GM20000 (cell line): Measurements from ENCODE around the gene HPCAL4.

Source experiments
- DNase-seq: peaks from one replicate; pipeline ENCODE4 v3.0.0; 2012; ENCODE audit warnings: low spot score
- TF ChIP-seq, protein P1 (sequence below): IDR thresholded peaks from 2 replicates; pipeline ENCODE4 v1.5.1; 2012; ENCODE audit warnings: mild to moderate bottlenecking, control low read depth; ENCODE audit errors: extremely low read depth, missing control alignments

Gene HPCAL4

DNA sequence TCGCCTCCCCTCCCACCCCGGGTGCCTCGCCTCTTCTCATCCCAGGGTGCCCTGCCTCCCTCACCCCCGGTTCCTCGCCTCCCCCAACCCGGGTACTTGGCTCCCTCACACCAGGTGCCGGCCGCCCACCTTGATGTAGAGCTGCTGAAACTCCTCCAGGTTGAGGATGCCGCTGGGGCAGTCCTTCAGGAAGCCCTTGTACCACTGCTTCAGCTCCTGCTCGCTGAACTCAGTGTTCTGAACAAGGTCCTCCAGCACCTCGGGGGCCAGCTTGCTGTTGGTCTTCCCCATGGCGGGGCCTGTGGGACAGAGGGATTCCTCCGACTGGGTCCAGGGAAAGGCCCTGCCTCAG is 6.9 kb downstream of the HPCAL4 start:
- TF ChIP-seq, protein P1, sequence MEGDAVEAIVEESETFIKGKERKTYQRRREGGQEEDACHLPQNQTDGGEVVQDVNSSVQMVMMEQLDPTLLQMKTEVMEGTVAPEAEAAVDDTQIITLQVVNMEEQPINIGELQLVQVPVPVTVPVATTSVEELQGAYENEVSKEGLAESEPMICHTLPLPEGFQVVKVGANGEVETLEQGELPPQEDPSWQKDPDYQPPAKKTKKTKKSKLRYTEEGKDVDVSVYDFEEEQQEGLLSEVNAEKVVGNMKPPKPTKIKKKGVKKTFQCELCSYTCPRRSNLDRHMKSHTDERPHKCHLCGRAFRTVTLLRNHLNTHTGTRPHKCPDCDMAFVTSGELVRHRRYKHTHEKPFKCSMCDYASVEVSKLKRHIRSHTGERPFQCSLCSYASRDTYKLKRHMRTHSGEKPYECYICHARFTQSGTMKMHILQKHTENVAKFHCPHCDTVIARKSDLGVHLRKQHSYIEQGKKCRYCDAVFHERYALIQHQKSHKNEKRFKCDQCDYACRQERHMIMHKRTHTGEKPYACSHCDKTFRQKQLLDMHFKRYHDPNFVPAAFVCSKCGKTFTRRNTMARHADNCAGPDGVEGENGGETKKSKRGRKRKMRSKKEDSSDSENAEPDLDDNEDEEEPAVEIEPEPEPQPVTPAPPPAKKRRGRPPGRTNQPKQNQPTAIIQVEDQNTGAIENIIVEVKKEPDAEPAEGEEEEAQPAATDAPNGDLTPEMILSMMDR = no peak
- DNase-seq = no peak

DNA sequence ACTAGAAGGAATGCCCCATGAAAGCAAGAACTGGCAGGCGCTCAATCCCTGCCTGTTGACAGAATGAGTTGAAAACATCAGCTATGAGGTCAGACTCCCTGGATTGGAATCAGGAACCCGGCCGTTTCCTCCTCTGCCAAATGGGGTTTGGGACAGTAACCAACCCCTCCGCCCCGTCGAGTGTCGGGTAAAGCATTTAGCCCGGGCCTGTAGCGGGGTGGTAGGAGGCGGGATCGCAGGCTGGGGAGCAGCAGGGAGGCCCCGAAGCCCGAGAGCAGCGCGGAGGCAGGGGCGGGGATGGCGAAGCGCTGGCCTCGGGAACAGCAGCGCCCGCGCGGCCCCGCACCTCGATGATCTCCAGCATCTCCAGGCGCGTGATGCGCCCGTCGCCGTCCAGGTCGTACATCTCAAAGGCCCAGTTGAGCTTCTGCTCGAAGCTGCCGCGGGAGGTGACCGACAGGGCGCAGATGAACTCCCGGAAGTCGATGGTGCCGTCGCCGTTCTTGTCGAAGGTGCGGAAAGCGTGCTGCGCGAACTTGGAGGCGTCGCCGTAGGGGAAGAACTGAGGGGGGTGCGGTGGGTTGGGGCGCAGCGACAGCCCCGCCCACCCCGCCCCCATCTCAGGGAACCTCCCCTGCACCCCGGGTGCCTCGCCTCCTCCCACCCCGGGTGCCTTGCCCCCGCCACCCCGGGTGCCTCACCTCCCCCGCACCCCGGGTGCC is 7.5 kb downstream of the HPCAL4 start:
- DNase-seq = no peak

DNA sequence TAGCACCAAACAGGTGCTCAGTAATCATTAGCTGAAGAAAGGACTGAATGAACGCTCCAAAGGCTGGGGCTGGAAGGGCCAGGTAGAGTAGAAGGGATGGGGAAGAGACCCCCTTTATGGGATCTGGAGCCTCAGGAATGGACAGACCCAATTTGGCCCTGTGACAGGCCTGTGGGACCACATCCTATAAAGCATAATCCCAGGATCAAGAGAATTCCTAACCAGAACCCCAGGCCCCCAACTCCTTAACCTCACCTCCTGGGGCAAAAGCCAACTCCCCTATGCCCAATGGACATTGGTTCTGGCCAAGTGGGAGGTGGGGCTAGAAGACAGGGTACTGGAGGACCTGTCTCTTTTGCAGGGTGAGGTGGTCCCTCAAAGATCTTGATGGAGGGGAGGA is 9.2 kb downstream of the HPCAL4 start:
- TF ChIP-seq, protein P1 = no peak

More for the DNA sequence above, 7.5 kb downstream of the HPCAL4 start:
- TF ChIP-seq, protein P1 = no peak

DNA sequence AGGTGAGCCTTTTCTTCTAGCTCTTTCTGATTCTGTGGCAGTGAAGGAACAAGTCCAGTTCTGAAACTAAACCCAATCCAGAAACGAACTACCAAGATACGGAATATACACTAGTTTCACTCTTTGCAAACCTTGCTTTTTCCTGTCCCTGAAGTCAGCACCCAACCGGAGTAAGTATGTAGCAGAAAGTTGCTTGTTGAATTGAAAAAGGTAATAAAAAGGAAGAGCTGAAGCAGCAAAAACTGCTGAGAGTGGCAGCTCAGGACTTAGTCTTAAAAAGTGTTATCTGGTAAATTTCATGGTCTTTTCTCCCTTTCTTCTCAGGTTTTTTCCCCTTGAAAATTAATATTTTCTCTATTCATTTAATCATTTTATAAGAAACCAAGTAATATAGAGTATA is 9.9 kb downstream of the HPCAL4 start:
- DNase-seq = no peak
- TF ChIP-seq, protein P1 = no peak

More for the DNA sequence above, 9.2 kb downstream of the HPCAL4 start:
- no peak for DNase-seq

DNA sequence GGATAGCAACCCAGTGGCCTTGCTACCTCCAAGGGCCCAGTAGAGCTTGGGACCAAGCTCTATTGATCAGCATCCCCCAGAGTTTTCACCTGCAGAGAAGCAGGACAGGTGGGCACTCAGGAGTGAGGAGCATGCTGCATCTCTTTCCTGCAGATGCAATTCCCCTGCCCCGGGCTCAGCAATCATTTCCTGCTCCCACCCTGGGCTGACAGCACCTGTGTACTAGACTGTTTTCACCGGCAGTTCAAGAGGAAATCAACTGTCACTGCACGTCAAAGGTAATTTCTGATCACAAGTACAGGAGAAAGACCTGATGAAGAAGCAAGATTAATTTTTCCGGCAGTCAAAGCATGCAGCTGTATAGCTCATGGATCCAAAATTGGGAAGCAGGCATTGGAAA is 10.5 kb downstream of the HPCAL4 start:
- TF ChIP-seq, protein P1 = no peak
- no peak for DNase-seq

DNA sequence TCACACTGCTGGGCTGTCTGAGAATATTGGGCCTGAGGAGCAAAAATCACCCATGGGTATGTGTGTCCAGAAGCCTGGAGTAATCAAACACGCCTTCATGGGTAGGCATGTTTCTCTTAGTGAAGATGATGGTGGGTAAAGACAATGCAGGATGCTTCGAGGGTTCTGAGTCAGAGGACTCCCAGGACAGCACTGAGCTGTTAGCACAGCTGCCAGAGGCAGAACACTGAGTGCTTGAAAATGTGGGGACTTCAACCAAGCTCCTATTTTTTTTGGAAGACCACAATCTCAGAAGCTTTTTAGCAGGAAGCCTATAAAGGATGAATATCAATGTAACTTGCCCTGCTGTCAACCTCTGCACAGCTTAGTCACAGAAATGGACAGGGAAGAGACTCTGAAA is 11.4 kb downstream of the HPCAL4 start:
- TF ChIP-seq, protein P1 = no peak
- DNase-seq = no peak

DNA sequence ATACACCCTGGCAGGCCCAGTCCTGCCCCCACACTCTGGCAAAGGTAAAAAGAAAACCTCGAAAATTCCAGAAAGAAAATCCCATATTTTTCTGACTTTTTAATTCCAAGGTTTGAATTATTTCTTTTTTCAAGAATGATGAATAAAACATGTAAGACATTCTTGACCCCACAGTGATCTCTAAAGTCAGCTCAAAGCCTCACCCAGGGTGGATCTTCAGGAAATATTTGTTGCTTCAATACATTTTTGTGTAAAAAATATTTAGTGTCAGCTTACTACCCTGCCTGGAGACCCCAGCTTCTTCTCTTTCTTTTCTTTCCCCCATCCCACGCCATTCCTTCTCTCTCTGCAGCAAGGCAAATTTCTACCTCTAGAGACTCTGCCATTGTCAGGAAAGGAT is 12.3 kb downstream of the HPCAL4 start:
- DNase-seq = no peak
- TF ChIP-seq, protein P1 = no peak
